B cell (primary cell): ENCODE measurements around the gene EIF4E2.

Experiments
- CTCF ChIP-seq: fragments of 200-600 bp; IDR thresholded peaks from one replicate; pipeline ENCODE4 v1.8.0; 2022; ENCODE audit warnings: antibody characterized with exemption, mild to moderate bottlenecking
- EZH2 ChIP-seq: IDR thresholded peaks from 2 replicates; pipeline ENCODE4 v1.6.1; 2012; ENCODE audit warnings: borderline replicate concordance, low read depth, mild to moderate bottlenecking, moderate library complexity, low read length; ENCODE audit not compliant: insufficient read depth, poor library complexity, severe bottlenecking

- TF ChIP-seq CTCF (no peak), EZH2 (no peak)
These were observed 1.3 kb downstream of the EIF4E2 start for GRCh38 chr2:232551776-232552175.
